Measurements from ENCODE around the gene MYH11.

DNA sequence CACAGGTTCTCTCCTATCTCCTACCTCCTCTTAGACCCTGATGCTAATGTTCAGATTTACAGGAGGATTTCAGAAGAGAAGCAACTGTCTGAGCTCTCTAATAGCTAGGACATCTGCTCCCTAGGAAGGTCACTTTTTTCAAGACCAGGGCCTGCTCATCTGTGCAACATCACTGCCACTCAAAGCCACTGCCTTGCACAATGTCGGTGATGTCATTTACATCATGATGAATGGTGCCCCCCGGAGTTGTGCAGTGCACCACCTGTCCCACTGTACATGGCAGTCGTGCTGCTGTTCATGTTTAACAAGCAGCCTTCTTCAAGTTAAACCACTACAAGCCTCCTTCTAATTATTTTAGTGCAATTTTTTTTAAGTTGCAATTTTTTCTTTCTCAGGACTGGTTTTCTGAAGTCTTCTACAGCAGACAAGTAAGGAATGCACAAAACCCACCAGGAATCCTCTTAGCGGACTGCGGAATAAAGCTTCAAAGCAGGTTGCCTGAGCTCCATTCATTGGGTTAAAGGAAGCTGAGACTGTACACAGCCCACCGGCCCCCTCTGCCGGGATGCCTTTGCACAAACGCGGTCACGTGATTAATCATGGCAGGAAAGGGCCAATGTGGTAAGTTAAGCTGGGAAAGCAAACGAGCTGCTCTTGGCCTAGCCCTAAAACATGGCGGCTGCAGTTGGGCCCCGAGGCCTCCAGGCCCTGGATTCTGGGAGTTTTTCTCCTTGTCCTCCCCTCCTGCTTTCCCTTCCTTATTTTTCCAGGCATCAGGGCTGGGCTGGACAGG, 74.1 kb downstream of the MYH11 start:
- TF ChIP-seq, protein P1, sequence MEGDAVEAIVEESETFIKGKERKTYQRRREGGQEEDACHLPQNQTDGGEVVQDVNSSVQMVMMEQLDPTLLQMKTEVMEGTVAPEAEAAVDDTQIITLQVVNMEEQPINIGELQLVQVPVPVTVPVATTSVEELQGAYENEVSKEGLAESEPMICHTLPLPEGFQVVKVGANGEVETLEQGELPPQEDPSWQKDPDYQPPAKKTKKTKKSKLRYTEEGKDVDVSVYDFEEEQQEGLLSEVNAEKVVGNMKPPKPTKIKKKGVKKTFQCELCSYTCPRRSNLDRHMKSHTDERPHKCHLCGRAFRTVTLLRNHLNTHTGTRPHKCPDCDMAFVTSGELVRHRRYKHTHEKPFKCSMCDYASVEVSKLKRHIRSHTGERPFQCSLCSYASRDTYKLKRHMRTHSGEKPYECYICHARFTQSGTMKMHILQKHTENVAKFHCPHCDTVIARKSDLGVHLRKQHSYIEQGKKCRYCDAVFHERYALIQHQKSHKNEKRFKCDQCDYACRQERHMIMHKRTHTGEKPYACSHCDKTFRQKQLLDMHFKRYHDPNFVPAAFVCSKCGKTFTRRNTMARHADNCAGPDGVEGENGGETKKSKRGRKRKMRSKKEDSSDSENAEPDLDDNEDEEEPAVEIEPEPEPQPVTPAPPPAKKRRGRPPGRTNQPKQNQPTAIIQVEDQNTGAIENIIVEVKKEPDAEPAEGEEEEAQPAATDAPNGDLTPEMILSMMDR (IDR thresholded peaks at IDR 0.05; ENCODE audit: low read depth, low read length) = no peak
- TF ChIP-seq EZH2phosphoT487 (IDR thresholded peaks at IDR 0.05; ENCODE audit: low read depth) = no peak
